Endothelial cell of umbilical vein (primary cell): ENCODE measurements around the gene ZNF385D. TPM values are rescaled to one million over a fixed set of nuclear protein-coding genes. Genes with fewer than 3 reads are reported as not detected.

ENCODE experiments used
- BruUV-seq: library from RNA; stranded (reverse); fragments of 400-500 nt; replicated peaks from 2 replicates; lab custom pipeline; 2021; lab: Mats Ljungman, UMichigan
- CTCF ChIA-PET: fragments of 300-600, 350-600 bp; sonication (Branson Sonifier 250); formaldehyde crosslinking; loops from one replicate; lab custom pipeline; 2021; ENCODE audit warnings: antibody characterized with exemption, inconsistent platforms; lab: Charles Lee
- POLR2A ChIA-PET: fragments of 300-600, 350-600 bp; sonication (Branson Sonifier 250); formaldehyde crosslinking; loops from one replicate; lab custom pipeline; 2021; ENCODE audit warnings: antibody characterized with exemption, inconsistent platforms; lab: Charles Lee
- DNase-seq: peaks from one replicate; pipeline ENCODE4 v3.0.0-alpha.2; 2011; ENCODE audit warnings: low read depth, low spot score
- FAIRE-seq: peaks from 2 replicates; lab custom pipeline; 2011; peaks lifted over from hg19 to GRCh38; lab: Jason Lieb, UNC
- H2AFZ ChIP-seq: 2 replicates; pipeline ENCODE4 v1.6.0; 2012; ENCODE audit warnings: low read depth, low read length, control low read depth, inconsistent platforms
- H3K27ac ChIP-seq: 2 replicates; pipeline ENCODE4 v1.5.1; 2011; ENCODE audit warnings: low read depth, mild to moderate bottlenecking, control low read depth, low read length, moderate library complexity; ENCODE audit not compliant: insufficient read depth
- H3K27me3 ChIP-seq, 2 experiments: 2 replicates each; pipeline versions ENCODE4 v1.6.0 to v1.6.1; 2011; ENCODE audit warnings: low read length in 2 of 2, mixed read lengths in 1 of 2; ENCODE audit not compliant: control insufficient read depth in 2 of 2, insufficient read depth in 2 of 2
- H3K36me3 ChIP-seq, 2 experiments: 2 replicates in 1 of 2; 3 replicates in 1 of 2; pipeline ENCODE4 v1.5.1; 2011; ENCODE audit warnings: low read length in 2 of 2, mild to moderate bottlenecking in 1 of 2, moderate library complexity in 1 of 2; ENCODE audit not compliant: control insufficient read depth in 2 of 2, insufficient read depth in 2 of 2; ENCODE audit errors: extremely low read depth in 1 of 2
- H3K4me1 ChIP-seq: 3 replicates; pipeline ENCODE4 v1.5.1; 2011; ENCODE audit warnings: mild to moderate bottlenecking, low read length; ENCODE audit not compliant: control insufficient read depth, insufficient read depth; ENCODE audit errors: extremely low read depth
- H3K4me2 ChIP-seq: 2 replicates; pipeline ENCODE4 v1.6.1; 2011; ENCODE audit warnings: low read length, control low read depth, mixed read lengths; ENCODE audit not compliant: insufficient read depth
- H3K4me3 ChIP-seq, 3 experiments: fragments of 200-600 bp in 1 of 3; sonication (generic), shearing (Covaris generic) in 1 of 3; replicated peaks in 1 of 3; 2 replicates each; pipeline ENCODE4 v1.5.1; 2011 to 2016; ENCODE audit warnings: control low read depth in 3 of 3, low read length in 3 of 3, mild to moderate bottlenecking in 2 of 3, inconsistent platforms in 1 of 3, low read depth in 1 of 3, moderate library complexity in 1 of 3; ENCODE audit not compliant: insufficient read depth in 1 of 3
- H3K79me2 ChIP-seq: 2 replicates; pipeline ENCODE4 v1.6.0; 2012; ENCODE audit warnings: low read length, inconsistent platforms; ENCODE audit not compliant: control insufficient read depth, insufficient read depth
- H3K9ac ChIP-seq: replicated peaks from 2 replicates; pipeline ENCODE3; 2011; ENCODE audit warnings: low read length, control low read depth; ENCODE audit not compliant: insufficient read depth; ENCODE audit errors: extremely low read depth
- H3K9me1 ChIP-seq: replicated peaks from 3 replicates; pipeline ENCODE4 v1.6.0; 2011; ENCODE audit warnings: mild to moderate bottlenecking, low read length; ENCODE audit not compliant: control insufficient read depth, insufficient read depth; ENCODE audit errors: extremely low read depth
- H3K9me3 ChIP-seq: replicated peaks from 2 replicates; pipeline ENCODE4 v1.5.1; 2012; ENCODE audit warnings: low read length, inconsistent platforms; ENCODE audit not compliant: control insufficient read depth, insufficient read depth
- H4K20me1 ChIP-seq: replicated peaks from 2 replicates; pipeline ENCODE3; 2011; ENCODE audit warnings: mild to moderate bottlenecking, low read length; ENCODE audit not compliant: control insufficient read depth, insufficient read depth; ENCODE audit errors: extremely low read depth
- EZH2 ChIP-seq: IDR thresholded peaks from 2 replicates; pipeline ENCODE4 v1.6.1; 2012; ENCODE audit warnings: borderline replicate concordance, low read depth, mild to moderate bottlenecking, moderate library complexity, low read length, inconsistent platforms; ENCODE audit not compliant: severe bottlenecking
- FOS ChIP-seq: IDR thresholded peaks from 2 replicates; pipeline ENCODE4 v1.6.1; 2011; ENCODE audit warnings: mild to moderate bottlenecking, low read length, moderate library complexity, borderline replicate concordance; ENCODE audit not compliant: insufficient read depth
- GATA2 ChIP-seq: IDR thresholded peaks from 2 replicates; pipeline ENCODE4 v1.7.0; 2011; ENCODE audit warnings: low read depth, mild to moderate bottlenecking, moderate library complexity, mixed read lengths, low read length; ENCODE audit not compliant: insufficient read length, insufficient read depth
- JUN ChIP-seq: IDR thresholded peaks from 2 replicates; pipeline ENCODE4 v1.6.1; 2011; ENCODE audit warnings: borderline replicate concordance, low read depth; ENCODE audit not compliant: insufficient read length, insufficient read depth
- MYC ChIP-seq: IDR thresholded peaks from one replicate; pipeline ENCODE4 v1.6.1; 2011; ENCODE audit warnings: mild to moderate bottlenecking, low read depth, low read length
- POLR2A ChIP-seq: IDR thresholded peaks from 2 replicates; pipeline ENCODE4 v1.6.1; 2012; ENCODE audit warnings: low read depth, mild to moderate bottlenecking, control low read depth, low read length
- POLR2AphosphoS5 ChIP-seq: IDR thresholded peaks from 2 replicates; pipeline ENCODE4 v1.6.1; 2012; ENCODE audit warnings: low read depth, mild to moderate bottlenecking, control low read depth, low read length, moderate library complexity; ENCODE audit not compliant: insufficient read depth
- dilution Hi-C: fragments of 300-500 bp; cut with MboI; formaldehyde crosslinking; loops from one replicate; pipeline ENCODE4 v1.15.0; 2019; ENCODE audit warnings: low sequenced_read_pairs; ENCODE audit not compliant: extremely low pct_ligation_motif_present
- intact Hi-C: fragments of 100-400 bp; cut with micrococcal nuclease; formaldehyde crosslinking; loops from one replicate; pipeline ENCODE4 v1.10.0; 2022
- polyA plus RNA-seq, 4 experiments: library from polyadenylated mRNA; depleted of rRNA in 3 of 4; stranded (reverse) in 3 of 4; unstranded in 1 of 4; fragments of >200 nt; gene quantifications; 2 replicates each; pipeline versions ENCODE4 v1.2.1 to v1.2.3, GENCODE V29; 2011 to 2012; ENCODE audit warnings: missing spikeins in 1 of 4
- total RNA-seq: library from RNA; stranded (reverse); gene quantifications from 2 replicates; pipeline ENCODE4 v1.2.3, GENCODE V29; 2021
- TF ChIP-seq, protein P1 (sequence below): IDR thresholded peaks from 2 replicates; pipeline ENCODE4 v1.6.1; 2011; ENCODE audit not compliant: insufficient read depth, insufficient read length
- TF ChIP-seq, protein P2 (sequence below), 2 donors: IDR thresholded peaks; 1 replicate in 1 of 2; 2 replicates in 1 of 2; pipeline ENCODE4 v1.5.1; 2011; ENCODE audit warnings: low read length in 2 of 2, mild to moderate bottlenecking in 2 of 2, moderate library complexity in 2 of 2, control low read depth in 1 of 2, inconsistent platforms in 1 of 2, low read depth in 1 of 2; ENCODE audit not compliant: insufficient read depth in 1 of 2; ENCODE audit errors: extremely low read depth in 1 of 2

The ZNF385D gene
- total and polyA plus RNA-seq, 2 donors (not counting 3 experiments of a cell fraction or from before 2014, with no cell fraction given) = not detected

DNA sequence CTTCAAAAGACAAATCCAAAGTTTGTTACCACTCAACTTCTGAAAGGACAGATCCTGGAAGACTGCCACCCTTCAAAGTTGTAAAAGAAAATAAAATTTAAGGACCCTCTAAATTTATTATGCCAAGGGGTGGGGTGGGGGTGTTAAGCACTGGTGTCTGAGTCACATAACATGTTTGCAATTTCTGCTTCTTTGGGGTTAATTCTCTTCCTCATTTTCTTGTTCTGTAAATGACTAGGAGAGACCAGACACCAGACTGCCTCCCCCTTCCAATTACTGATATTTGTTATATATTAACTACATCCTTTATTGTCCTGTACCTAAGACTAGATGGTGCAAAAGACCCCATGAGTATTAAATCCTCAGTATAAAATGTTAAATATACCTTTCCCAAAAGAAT, 242.8 kb downstream of the ZNF385D start:
- DNase-seq (no peak), FAIRE-seq (no peak)
- no peaks in the 10 kb centered on the region for H3K4me1 ChIP-seq
- no peak for TF ChIP-seq JUN
- no peak for TF ChIP-seq GATA2
- H3K9me1 ChIP-seq = no peaks in the 10 kb centered on the region
- H4K20me1 ChIP-seq = no peaks in the 10 kb centered on the region
- H3K4me2 ChIP-seq = no peak overlapping the region
- no peaks in the 10 kb centered on the region for H3K79me2 ChIP-seq
- no TSS peak for BruUV-seq
- dilution Hi-C loops = no loop called here
- H3K4me3 ChIP-seq = no peak overlapping the region
- no peak overlapping the region for H3K9ac ChIP-seq
- H3K27ac ChIP-seq = no peak overlapping the region
- ChIA-PET CTCF (no interaction called here), POLR2A (no interaction called here)
- no peaks in the 10 kb centered on the region for H3K9me3 ChIP-seq
- no peaks in the 10 kb centered on the region for H3K27me3 ChIP-seq
- H2AFZ ChIP-seq = no peak overlapping the region
- intact Hi-C loops = no loop called here
- H3K36me3 ChIP-seq = no peaks in the 10 kb centered on the region

DNA sequence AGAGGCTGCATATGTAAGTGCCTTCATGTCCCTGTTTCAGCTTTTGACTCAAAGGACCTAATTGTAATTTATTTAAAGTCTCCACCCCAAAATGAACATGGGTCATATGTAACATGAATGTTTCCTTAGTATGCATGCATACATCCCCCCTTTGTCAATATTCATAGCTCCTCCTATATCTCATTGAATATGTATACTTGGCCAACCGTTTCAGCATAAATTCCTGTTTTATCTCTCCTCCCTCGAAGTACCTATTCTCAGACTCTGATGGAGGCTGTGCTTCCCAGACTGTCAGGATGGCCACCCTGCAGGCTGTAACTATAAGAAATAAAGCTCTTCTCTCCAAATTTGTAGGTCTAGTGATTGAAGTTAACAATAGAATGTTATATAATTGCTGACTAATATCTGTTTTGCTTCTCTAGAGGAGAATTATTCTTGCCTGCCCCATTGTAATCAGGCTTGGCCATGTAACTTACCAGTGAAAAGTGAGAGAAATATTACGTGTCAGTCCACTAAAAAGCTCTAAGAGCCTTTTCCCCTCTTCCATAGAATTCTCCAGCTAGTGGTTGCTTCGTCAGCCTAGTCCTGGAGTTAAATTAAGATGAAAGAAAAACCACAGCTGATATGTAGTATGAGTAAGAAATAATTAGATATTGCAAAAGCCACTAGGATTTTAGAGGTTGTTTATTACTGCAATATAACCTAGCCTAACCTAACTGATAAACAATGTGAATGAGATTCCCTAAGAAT, 245.1 kb downstream of the ZNF385D start:
- Histone ChIP-seq H2AFZ (no peak overlapping the region), H3K4me2 (no peak overlapping the region), H3K4me1 (no peaks in the 10 kb centered on the region), H3K4me3 (no peak overlapping the region), H3K79me2 (no peaks in the 10 kb centered on the region), H3K9ac (no peak overlapping the region), H3K27ac (no peak overlapping the region), H4K20me1 (no peaks in the 10 kb centered on the region), H3K36me3 (no peaks in the 10 kb centered on the region), H3K27me3 (no peaks in the 10 kb centered on the region), H3K9me3 (no peaks in the 10 kb centered on the region), H3K9me1 (no peaks in the 10 kb centered on the region)
- ChIA-PET POLR2A (no interaction called here), CTCF (no interaction called here)
- intact Hi-C loops (no loop called here), dilution Hi-C loops (no loop called here)
- TF ChIP-seq, protein P1, sequence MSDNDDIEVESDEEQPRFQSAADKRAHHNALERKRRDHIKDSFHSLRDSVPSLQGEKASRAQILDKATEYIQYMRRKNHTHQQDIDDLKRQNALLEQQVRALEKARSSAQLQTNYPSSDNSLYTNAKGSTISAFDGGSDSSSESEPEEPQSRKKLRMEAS = no peak
- TF ChIP-seq GATA2 (no peak), POLR2AphosphoS5 (no peak), EZH2 (no peak), JUN (no peak), POLR2A (no peak), FOS (no peak), MYC (no peak)
- TF ChIP-seq, protein P2, sequence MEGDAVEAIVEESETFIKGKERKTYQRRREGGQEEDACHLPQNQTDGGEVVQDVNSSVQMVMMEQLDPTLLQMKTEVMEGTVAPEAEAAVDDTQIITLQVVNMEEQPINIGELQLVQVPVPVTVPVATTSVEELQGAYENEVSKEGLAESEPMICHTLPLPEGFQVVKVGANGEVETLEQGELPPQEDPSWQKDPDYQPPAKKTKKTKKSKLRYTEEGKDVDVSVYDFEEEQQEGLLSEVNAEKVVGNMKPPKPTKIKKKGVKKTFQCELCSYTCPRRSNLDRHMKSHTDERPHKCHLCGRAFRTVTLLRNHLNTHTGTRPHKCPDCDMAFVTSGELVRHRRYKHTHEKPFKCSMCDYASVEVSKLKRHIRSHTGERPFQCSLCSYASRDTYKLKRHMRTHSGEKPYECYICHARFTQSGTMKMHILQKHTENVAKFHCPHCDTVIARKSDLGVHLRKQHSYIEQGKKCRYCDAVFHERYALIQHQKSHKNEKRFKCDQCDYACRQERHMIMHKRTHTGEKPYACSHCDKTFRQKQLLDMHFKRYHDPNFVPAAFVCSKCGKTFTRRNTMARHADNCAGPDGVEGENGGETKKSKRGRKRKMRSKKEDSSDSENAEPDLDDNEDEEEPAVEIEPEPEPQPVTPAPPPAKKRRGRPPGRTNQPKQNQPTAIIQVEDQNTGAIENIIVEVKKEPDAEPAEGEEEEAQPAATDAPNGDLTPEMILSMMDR (IDR thresholded peaks at IDR 0.05; ENCODE audit: extremely low read depth in 1 of 2, insufficient read depth in 1 of 2, low read depth in 1 of 2, low read length in 2 of 2) = no peak
- BruUV-seq = no TSS peak
- FAIRE-seq = no peak
- no peak for DNase-seq
